ENCODE measurements around the gene CCDC184.
"Not testable (repeated sequence)": the region's sequence is repeated elsewhere in the genome, so short reads cannot be mapped to it uniquely, and the experiment has no call there.

CCDC184 gene

DNA sequence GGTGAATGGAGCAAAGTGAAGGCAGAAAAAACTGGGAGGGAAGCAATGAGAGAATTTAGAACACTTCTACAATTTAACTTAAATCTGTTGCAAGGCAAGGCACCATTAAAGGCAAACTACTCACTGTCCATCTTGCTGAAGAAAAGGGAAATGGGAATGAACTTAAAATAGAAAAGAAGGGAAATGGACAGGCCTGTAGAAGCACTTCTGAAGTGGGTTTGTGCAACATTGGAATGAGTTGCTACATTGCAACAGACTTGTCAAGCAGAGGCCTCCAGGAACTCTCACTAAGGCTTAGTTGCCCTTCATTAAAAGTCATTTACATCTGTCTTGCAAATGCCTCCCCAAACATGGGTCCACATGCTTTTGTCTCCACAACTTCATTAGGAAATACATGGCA lies 33.3 kb downstream of the CCDC184 start:
- DNase-seq: no peak

DNA sequence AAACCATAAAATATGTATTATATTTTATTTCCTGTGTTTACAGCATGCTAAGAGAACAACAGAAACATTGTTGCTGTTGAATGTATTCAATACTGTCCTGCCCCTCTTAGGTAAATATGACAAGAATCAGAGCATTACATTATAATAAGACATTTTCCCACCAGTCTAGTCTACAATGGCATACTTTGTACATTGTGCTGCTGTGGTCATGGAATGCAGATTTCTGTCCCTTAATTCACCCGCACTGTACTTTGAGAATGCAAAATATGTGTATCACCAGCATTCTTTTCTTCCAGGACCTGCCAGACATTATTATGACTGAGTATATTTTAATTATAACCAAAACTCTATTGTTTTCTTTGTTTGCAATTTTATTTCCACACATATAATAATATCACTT lies 36.2 kb downstream of the CCDC184 start:
- DNase-seq: no peak

DNA sequence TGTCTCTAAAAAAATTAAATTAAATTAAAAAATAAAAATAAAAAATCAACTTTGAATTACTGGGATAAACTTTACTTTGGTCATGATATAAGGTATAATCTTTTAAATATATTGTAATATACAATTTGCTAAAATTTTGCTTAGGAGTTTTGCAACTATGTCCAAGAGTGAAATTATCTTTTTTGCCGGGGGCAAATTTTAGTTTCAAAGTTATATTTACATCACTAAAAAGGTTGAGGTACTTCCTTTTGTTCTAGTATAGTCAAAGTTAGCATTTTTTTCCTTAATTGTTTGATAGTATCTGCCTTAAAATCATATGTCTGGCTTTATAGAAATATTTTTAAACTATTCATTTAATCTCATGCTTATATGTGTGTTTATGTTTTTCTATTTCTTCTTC lies 37.3 kb downstream of the CCDC184 start:
- no peak for DNase-seq

DNA sequence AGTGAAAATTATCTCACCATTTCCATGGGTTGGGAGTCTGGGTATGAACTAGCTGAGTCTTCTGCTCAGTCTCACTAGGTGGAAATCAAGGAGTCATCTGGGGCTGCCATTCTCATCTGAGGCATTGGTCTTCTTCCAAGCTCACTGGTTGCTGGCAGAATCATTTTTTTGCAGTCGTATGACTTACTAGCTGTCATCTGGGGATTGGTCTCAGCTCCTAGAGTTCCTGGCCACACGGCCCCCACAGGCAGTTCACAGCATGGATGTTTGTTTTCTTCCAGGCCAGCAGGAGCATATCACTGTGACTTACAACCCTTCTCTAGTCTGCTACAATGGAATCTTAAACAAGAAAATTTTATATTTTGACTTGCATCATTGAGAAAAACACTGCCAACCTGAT lies 38.2 kb downstream of the CCDC184 start:
- DNase-seq: no peak

DNA sequence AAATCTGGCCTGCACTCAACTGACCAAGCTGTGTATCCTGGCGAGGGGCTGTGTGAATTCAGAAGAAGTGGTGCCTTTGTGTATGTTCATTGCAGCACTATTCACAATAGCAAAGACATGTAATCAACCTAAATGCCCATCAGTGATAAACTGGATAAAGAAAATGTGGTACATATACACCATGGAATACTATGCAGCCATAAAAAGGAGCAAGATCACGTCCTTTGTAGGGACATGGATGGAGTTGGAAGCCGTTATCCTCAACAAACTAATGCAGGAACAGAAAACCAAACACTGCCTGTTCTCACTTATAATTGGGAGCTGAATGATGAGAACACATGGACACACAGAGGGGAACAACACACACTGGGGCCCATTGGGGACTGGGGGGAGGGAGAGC lies 41.1 kb downstream of the CCDC184 start:
- DNase-seq: not testable (repeated sequence)

DNA sequence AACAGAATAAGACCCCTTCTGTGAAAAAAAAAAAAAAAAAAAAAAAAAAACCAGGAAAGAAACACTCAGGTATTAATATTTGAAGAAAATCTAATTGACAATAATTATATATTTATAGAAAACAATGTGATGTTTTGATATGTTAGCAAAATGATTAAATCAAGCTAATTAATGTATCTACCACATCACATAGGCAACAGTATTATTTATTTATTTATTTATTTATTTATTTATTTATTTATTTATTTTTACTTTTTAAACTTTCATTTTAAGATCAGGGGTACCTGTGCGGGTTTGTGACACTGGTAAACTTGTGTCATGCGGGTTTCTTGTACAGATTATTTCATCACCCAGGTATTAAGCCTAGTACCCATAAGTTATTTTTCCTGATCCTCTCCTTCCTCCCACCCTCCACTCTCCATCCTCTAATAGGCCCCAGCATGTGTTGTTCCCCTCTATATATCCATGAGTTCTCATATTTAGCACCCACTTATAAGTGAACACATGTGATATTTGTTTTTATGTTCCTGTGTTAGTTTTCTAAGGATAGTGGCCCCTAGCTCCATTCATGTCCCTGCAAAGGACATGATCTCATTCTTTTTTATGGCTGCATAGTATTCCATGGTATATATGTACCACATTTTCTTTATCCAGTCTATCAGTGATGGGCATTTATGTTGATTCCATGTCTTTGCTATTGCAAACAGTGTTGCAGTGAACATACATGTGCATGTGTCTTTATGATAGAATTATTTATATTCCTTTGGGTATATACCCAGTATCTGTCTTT lies 47.9 kb downstream of the CCDC184 start:
- DNase-seq: not testable (repeated sequence)

All from left hindlimb (tissue), 1 donor.